Measurements from ENCODE around the gene DUSP23.

The DUSP23 gene

GRCh38 chr1:159830722-159831121 is 50.0 kb downstream of the DUSP23 start:
- Histone ChIP-seq H2AFZ (ENCODE audit: low read depth, low read length, severe bottlenecking) (no peak overlapping the region), H4K20me1 (ENCODE audit: low read depth, low read length) (no peaks in the 10 kb centered on the region), H3K79me2 (ENCODE audit: insufficient read depth, low read length) (no peaks in the 10 kb centered on the region), H3K27me3 (ENCODE audit: low read length) (no peaks in the 10 kb centered on the region), H3K4me3 (ENCODE audit: insufficient read depth, low read length, poor library complexity, severe bottlenecking) (no peak overlapping the region), H3K9ac (ENCODE audit: low read length) (no peak overlapping the region), H3K27ac (ENCODE audit: low read depth, low read length) (no peak overlapping the region), H3K9me3 (ENCODE audit: insufficient read depth, low read length) (no peaks in the 10 kb centered on the region), H3F3A (ENCODE audit: insufficient read depth) (no peaks in the 10 kb centered on the region), H3K36me3 (ENCODE audit: low read length) (no peaks in the 10 kb centered on the region), H3K9me2 (replicated peaks; ENCODE audit: insufficient read depth, low read length) (no peaks in the 10 kb centered on the region), H3K4me2 (ENCODE audit: low read depth, low read length, poor library complexity, severe bottlenecking) (no peak overlapping the region)
- TF ChIP-seq CTCF (IDR thresholded peaks at IDR 0.05; ENCODE audit: insufficient read depth, low read length, poor library complexity, severe bottlenecking) (no peak), EZH2phosphoT487 (conservative IDR thresholded peaks at IDR 0.05; ENCODE audit: low read length) (no peak)

DNA sequence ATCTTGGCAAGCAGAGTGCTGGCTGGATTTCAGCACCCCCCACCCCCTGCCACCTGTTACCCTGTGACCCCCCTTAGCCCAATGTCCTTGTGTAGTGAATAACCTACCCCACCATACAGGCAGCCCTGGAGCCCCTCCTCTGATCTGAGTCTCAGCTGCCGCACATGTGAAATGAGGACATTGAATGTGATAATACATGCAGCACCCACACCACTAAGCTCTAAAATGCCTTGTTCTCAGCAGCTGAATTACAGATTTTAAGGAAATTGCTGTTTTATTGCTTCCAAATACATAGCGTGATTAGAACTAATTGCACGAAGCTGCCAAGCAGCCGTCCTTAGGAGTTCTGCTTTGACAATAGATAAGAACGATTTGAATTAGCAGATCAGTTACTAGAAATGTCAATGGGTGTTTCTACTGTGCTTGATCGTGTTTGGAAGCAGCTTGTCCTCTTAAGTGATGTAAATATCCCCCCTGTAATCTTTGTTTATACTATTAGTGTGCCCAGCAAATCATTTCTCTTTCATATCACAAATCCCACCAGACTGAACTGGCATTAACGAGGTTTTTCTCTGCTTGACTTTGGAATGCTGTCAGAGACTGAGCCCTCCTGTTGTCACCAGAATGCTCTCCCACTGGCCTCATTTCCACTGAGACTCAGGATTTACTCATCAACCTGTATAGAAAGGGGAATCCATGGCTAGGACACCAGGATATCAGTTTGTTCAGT is 50.8 kb downstream of the DUSP23 start:
- Histone ChIP-seq H3K27ac (ENCODE audit: low read depth, low read length) (no peak overlapping the region), H3K9me2 (replicated peaks; ENCODE audit: insufficient read depth, low read length) (no peaks in the 10 kb centered on the region), H3K4me3 (ENCODE audit: insufficient read depth, low read length, poor library complexity, severe bottlenecking) (no peak overlapping the region), H3K27me3 (ENCODE audit: low read length) (no peaks in the 10 kb centered on the region), H3K79me2 (ENCODE audit: insufficient read depth, low read length) (no peaks in the 10 kb centered on the region), H3K4me2 (ENCODE audit: low read depth, low read length, poor library complexity, severe bottlenecking) (no peak overlapping the region), H3K9ac (ENCODE audit: low read length) (no peak overlapping the region), H2AFZ (ENCODE audit: low read depth, low read length, severe bottlenecking) (no peak overlapping the region), H3F3A (ENCODE audit: insufficient read depth) (no peaks in the 10 kb centered on the region), H4K20me1 (ENCODE audit: low read depth, low read length) (no peaks in the 10 kb centered on the region), H3K9me3 (ENCODE audit: insufficient read depth, low read length) (no peaks in the 10 kb centered on the region), H3K36me3 (ENCODE audit: low read length) (no peaks in the 10 kb centered on the region)
- TF ChIP-seq CTCF (IDR thresholded peaks at IDR 0.05; ENCODE audit: insufficient read depth, low read length, poor library complexity, severe bottlenecking) (no peak), EZH2phosphoT487 (conservative IDR thresholded peaks at IDR 0.05; ENCODE audit: low read length) (no peak)
